IPS-11a (cell line): ENCODE results near the gene ARMC7.
"Not testable (repeated sequence)": the region's sequence is repeated elsewhere in the genome, so short reads cannot be mapped to it uniquely, and the experiment has no call there.

Experiments
- H3K4me3 ChIP-seq: one replicate; pipeline ENCODE4 v1.5.1; 2013; ENCODE audit warnings: low read depth, low read length, control low read depth

ARMC7 gene

DNA sequence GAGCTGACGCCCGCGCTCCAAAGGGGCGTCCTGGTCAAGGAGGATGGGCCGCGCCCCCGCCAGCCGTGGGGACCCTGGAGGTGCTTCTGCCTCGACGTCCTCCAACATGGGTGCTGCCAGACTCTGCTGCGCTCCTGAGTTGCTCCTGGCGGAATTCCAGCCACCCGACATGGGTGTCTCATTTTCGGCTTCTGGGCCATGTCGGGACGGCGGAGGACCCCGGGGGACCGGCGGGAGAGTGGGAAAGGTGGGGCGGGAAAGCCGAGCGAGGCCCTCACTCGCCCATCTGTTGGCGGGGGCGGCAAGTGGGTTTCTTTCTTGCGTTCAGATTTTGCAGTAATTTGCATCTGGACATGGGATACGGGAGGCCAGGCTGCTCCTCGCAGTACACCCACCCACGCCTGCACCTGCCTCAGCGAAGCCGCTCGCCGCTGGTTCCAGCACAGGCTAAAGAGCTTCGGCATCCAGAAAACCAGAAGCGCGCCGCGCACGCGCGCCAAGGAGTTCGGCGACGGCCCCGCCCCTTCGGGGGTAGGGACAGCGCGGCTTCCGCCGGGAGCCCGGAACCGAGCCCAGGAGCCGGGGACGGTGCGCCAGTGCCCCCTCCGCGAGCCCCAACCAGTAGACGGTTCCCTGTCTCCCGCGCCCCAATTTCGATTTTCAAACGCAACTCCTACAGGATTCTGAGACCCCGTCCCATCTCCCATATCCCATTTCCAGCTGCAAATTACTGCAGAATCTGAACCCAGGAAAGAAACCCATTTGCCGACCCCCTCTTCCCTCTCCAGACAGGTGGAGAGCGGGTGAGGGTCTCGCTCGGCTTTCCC is at the start of gene ARMC7:
Gene ARMC7, plus strand, starts transcription at position 563 of the 827 bp plus-strand sequence. CDS start 320 bp downstream, outside the sequence.
- peak within 1 kb of the TSS; percentile 72 for H3K4me3 ChIP-seq

DNA sequence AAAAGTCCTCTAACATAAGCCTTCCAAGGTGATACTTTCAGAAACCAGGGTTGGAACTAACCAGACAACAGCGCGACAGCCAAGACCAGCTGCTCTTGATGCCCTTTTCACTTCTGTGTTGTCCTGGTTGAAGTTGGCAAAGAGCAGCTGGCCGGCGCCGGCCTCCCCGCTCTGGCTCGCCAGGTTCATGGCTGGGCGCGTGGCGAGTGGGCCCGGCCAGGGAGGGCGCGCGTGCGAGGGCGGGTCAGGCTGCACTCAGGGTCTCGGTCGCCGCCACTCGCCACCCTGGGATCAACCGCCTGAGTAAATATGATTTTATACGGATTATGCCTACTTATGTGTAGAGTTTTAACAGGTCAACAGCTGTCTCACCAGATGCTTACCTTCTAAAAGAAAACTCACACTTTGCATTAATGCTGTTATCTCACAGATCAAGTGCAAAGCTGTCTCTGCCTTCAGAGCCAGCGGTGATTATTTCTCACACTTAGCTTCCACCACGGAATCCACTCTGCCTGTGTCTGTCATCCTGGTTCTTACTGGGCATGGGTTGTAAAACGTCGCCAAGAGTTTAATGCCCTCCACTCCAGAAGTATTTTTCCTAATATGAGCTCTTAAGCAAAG is 49.2 kb upstream of the ARMC7 start:
- no peak overlapping the region for H3K4me3 ChIP-seq

DNA sequence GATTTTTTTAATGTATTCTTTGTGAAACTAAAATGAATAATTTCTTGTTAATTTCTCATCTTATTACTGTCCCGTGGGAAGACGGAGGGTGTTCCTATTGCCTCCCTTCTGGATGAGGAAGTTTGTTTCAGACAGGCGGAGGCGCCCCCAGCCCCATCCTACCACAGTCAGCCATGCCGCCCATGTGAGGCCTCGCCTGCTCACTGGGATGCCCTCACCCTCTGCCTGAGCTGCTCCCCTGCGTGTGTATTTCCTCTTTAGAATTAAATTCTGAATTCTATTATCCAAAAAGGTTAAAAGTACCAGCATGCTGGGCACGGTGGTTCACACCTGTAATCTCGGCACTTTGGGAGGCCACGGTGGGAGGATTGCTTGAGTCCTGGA is 48.7 kb upstream of the ARMC7 start:
- no peak overlapping the region for H3K4me3 ChIP-seq

DNA sequence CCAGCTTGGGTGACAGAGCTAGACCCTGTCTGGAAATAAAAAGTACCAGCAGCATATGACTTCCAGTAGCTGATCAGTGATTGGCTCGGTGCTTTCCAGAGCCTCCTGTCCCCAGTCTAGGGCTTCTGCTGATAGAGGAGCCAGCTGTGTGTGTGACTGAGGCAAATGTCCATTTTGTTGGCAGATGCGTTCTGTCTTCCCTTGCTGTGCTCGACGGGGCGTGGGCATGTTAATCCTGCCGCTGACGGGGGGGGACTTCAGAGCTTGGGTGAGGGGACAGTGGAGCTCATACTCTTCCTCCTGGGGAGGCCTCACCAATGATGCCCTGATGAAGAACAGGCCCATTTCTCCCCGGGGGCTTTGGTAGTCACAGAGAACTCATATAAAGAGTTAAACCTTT is 48.2 kb upstream of the ARMC7 start:
- no peak overlapping the region for H3K4me3 ChIP-seq

DNA sequence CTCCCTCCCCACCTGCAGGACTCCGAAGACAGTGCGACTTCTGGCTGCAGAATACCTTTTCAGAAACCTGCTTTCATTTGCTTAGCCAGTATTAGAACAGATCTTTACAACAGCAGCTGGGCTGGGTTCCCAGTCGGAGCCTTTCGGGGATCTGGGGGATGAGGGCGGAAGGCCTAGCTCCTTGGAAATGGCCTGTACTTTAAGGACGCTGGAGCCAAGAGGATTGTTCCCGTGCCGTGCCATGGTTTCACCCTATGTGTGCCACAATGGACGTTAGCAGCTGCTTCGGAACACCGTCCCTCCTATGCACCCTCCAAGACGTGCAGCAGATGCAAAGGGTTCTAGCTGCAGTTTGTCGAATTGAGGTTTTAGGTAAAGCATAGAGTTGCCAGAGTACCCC is 46.6 kb upstream of the ARMC7 start:
- no peak overlapping the region for H3K4me3 ChIP-seq

DNA sequence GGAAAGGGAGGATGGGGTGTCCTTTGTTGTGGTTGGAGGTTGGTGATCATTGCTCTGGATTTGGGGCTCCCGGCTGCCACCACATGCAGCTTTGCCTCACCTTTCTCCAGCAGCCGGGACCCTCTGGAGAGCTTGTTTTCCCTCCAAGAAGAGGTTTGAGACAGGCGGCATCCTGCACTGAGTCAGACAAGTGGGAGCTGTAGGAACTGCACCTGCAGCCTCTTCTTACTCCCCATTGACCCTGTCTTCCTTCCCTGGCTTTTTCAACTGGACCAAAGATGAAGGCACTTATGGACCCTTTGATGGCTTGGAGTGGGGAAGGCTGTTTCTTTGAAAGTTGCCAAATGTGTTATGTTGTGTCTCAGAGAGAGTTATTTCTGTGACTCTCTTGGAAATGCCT is 46.1 kb upstream of the ARMC7 start:
- no peak overlapping the region for H3K4me3 ChIP-seq

DNA sequence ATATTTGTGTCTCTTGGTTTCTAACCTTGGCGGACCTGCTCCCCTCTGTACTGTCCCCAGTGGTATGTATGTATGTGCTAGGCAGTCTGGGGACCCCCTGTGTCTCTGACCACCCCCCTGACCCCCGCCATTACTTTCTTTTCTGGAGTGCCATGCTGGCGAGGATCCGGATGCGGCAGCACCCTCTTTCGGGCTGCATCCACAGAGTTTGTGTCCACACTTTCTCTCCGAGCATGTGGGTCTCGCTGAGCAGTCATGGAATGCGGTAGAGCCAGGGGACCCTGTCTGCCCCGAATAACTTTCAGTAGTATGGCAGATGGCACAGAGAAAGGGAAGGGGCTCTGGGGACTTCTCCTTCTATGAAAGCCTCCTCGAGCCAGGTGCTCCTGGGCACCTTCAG is 45.7 kb upstream of the ARMC7 start:
- H3K4me3 ChIP-seq = no peak overlapping the region

DNA sequence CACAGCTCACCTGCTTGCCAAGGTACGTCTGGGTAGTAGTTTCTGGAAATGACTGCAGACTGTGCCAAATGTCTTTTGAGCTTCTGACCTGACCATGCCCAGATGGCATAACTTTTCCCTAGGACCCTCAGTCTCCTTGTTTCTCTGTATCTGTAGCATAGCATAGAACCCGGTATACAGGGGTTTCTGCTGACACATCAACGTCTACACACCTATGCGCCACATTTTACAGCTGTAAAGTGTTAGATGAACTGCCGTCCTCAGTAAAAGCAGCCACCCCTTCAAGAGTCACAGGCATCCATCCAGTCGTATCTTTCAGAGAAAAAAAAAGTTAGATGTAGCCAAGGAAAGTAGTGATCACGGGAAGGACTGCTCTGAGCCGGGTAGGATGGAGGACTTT is 45.3 kb upstream of the ARMC7 start:
- no peak overlapping the region for H3K4me3 ChIP-seq

DNA sequence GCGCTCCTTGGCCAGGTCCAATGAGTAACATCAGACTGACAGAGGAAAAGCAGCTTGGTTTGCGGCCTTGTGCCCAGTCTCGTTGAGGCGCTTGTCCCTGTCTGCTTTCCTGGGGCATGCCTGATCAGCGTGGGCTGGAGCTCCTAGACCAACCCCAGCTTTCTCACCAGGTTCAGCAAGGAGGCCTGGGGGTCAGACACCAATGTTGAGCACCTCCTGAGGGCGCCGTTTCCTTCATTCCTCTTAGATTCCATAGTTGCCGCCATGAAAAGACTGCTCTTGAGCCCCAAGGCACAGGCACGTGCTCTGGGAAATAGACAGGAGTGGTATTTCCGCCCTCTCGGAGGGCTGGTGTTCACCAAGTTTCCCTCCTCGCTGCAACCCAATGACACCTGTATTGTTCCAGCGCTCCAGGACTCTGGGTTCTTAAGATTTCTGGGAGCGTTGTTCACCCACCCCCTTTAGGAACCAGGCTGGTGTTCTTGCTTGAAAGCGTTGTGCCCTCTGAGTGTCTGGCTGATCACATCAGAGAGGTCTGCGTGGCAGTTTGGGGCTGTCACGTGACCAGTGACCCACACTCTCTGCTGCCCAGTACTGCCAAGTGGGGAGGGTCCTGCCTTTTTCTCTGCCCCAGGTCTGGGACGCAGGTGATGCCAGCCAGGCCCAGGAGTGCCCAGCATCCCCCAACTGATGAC is 44.8 kb upstream of the ARMC7 start:
- H3K4me3 ChIP-seq = no peak overlapping the region

DNA sequence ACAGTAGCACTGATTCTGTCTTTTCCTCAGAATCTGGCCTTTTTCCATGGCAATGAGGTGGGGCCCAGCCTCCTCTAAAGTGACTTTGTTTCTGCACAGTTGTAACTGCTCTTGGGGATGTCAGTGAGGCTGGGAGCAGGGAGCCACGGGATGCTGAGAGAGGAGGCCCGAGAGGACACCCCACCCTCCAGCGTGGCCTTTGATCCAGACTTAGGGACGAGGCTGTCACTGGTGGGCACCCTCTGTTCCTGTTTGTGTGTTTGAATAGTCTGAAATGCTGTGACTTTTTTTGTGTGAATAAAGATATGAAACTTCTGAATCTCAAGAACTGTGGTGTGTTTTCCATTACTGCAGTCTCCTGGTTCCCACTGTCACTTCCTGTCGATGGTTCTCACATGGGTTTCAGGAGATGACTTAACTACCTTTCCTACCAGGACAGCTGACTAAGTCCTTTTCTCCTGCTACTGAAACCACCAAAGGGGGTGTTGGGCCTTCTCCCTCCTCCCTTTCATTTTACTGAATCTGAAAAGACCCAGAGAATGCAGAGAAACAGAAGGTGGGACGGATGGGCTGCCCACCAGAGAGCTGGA is 44.1 kb upstream of the ARMC7 start:
- H3K4me3 ChIP-seq = no peak overlapping the region

DNA sequence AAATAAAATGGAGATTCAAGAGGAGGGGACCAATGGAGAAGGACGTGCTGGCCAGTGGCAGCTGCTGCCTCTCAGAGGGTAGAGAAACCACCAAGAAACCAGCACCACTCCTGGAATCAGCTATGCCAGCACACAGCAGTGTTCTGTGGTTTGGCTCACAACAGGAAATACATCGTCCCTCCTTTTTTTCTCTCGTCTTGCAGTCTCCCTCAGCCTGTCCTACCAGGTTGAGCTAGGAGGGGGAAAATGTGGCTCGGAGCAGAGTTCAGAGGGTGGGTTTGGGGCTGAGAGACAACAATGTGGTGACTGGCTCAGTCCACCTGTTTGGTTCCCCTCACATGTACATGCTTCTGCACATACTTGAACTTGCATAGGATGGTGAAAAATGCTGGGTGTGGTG is 41.9 kb upstream of the ARMC7 start:
- H3K4me3 ChIP-seq = no peak overlapping the region

DNA sequence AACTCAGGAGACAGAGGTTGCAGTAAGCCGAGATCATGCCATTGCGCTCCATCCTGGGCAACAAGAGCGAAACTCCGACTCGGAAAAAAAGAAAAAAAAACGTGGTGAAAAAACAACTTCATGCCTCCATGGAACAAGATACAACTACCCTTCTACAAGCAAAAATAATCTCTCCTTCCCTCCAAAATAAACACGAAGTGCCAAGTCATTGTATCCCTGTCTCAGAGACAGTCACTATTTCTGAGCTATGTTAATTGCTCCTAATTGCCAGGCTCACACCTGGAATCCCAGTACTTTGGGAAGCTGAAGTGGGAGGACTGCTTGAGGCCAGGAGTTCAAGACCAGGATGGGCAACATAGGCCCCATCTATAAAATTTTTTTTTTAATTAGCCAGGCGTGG is 41.0 kb upstream of the ARMC7 start:
- H3K4me3 ChIP-seq = no peak overlapping the region

DNA sequence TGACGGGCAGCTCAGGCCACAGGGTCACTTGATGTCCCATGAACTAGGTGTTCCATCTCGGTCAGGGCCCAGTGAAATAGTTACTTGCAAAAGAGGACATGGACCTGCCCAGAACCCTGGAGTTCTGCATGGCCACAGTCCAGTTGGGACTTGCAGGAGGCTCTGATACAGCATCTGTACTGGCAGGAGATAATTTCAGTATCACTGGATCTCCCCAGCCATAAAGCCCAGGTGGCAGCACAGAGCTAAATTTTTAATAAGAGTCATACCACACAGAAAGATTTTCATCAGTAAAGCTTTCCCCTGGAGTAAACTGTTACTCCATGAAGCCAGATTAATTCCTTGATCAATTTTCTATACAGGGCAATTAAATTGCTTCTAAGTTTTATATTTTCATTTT is 40.0 kb upstream of the ARMC7 start:
- no peak overlapping the region for H3K4me3 ChIP-seq

DNA sequence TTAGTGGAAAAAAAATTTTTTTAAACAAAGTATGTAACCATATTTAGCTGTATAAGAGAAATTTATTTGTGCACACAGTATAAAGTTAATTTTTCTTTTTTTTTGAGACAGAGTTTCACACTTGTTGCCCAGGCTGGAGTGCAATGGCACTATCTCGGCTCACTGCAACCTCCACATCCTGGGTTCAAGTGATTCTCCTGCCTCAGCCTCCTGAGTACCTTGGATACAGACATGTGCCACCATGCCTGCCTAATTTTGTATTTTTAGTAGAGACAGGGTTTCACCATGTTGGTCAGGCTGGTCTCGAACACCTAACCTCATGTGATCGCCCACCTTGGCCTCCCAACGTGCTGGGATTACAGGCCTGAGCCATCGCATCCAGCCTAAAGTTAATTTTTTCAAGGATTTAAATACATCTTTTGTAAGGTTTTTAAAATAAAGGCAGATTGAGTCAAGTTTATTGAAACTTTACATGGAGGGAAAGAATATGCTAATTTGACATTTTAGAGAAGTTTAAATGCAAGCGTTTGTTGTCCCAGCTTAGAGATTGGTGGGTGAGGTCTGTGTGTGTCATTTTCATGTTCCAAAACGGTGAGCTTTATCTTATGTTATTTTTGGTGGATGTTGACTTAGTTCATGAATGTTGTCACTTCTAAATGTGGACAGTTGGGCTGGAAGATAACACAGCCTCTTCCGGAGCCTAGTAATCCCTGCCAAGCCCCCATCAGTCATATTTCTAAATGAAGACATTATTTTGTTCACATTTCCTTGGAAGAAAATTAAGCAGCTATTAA is 38.1 kb upstream of the ARMC7 start:
- not testable (repeated sequence) for H3K4me3 ChIP-seq

DNA sequence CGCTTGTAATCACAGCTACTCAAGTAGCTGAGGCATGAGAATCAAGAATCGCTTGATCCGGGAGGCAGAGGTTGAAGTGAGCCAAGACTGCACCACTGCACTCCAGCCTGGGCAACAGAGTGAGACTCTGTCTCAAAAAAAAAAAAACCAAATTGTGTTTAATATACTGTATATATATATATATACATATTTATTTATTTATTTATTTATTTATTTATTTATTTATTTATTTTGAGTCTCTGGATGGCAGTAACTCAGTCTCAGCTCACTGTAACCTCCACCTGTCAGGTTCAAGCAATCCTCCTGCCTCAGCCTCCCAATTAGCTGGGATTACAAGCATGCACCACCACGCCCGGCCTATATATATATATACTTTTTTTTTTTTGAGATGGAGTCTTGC is 36.9 kb upstream of the ARMC7 start:
- not testable (repeated sequence) for H3K4me3 ChIP-seq

DNA sequence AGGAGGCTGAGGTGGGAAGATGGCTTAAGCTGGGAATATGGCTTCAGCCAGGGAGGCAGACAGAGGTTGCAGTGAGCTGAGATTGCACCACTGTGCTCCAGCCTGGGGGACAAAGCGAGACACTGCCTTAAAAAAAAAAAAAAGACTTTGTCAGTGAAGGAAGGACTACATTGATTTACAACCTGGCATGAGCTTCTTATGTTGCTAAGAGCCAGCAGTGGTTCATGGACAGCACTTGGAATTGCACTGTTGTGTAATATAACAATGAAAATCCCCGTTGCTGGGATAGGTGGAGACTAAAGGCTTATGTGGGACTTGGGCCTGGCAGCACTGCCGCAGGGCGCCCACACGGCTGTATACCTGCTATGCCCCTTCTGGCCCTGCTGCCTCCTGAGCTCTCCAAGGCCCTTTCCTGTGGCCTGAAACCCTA is 36.1 kb upstream of the ARMC7 start:
- H3K4me3 ChIP-seq = no peak overlapping the region

DNA sequence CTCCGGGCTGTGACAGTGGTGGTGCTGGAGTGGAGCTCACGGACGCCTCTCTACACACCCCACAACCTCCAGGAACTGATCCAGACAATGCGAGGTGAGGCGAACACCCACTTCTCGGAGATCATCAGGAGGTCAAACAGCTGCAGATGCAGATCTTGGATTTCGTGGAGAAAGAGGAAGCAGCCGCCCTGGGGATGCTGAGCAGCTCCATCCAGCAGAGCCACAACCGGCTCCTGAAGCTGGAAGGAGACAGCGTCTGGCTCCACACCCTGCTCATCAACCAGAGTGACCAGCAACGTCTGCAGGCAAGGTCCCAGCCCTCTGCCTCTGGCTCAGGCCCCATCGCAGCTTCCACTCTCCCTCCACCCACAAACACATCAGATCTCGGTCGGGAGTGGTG is 35.2 kb upstream of the ARMC7 start:
- no peak overlapping the region for H3K4me3 ChIP-seq

DNA sequence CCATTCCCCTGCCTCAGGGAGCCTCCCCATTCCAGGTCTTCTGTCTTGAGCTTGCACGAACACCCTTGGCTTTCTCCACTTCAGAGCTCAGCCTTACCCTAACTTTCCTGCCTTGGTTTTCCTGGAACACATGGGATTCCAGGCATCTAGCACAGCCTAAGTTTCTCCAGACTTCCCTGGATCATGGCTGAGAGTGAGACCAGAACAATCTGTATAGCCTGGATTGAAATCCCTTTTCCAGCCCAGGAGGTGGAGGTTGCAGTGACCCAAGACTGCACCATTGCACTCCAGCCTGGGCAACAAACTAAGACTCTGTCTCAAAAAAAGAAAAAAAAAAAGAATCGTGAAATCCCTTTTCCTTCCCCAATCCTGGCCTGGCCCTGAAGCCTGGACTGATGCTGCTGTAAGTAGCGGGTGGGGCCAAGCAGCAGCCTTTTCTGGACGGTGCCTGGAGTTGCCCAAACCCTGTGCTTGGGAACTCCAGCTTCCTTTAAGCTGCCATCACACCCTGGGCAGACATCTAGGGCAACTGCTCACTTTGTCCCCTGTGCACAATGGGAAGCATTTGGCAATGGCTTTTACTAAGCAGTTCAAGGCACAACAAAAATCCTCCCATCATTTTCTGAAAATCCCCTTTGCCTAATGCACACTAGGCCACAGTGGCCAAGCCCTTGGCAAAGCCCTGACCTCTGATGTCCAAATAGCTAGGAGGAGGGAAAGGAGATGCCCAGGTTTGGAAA is 34.0 kb upstream of the ARMC7 start:
- H3K4me3 ChIP-seq = no peak overlapping the region

DNA sequence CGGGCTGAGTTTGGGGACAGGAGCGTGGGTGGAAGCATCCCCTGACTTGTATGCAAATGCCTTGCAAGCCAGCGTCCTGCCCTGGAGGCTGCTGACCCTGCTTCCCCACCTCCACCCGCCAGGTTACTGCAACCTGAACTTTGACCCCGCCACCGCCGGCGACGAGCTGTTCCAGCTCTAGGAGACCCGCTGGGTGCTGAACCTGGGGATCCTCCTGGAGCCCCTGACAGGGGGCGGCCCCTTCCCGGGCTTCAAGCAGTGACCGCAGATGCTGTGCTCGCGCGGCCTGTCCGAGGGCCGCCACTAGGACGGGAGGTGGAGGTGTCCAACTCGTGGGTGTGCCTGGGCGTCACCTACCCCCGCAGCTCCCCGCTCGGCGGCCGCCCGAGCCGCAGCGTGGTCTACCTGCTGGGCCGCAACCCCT is 32.7 kb upstream of the ARMC7 start:
- no peak overlapping the region for H3K4me3 ChIP-seq
